NCI-H1436 treated with DMSO at 0.1 percent for 48 hours (cell line): ENCODE results near the gene CYP4F3.
"Not testable (repeated sequence)": the region's sequence is repeated elsewhere in the genome, so short reads cannot be mapped to it uniquely, and the experiment has no call there.

Source experiments
- DNase-seq: peaks from one replicate; lab custom pipeline; 2025; lab: John Stamatoyannopoulos, UW

The CYP4F3 gene

DNA sequence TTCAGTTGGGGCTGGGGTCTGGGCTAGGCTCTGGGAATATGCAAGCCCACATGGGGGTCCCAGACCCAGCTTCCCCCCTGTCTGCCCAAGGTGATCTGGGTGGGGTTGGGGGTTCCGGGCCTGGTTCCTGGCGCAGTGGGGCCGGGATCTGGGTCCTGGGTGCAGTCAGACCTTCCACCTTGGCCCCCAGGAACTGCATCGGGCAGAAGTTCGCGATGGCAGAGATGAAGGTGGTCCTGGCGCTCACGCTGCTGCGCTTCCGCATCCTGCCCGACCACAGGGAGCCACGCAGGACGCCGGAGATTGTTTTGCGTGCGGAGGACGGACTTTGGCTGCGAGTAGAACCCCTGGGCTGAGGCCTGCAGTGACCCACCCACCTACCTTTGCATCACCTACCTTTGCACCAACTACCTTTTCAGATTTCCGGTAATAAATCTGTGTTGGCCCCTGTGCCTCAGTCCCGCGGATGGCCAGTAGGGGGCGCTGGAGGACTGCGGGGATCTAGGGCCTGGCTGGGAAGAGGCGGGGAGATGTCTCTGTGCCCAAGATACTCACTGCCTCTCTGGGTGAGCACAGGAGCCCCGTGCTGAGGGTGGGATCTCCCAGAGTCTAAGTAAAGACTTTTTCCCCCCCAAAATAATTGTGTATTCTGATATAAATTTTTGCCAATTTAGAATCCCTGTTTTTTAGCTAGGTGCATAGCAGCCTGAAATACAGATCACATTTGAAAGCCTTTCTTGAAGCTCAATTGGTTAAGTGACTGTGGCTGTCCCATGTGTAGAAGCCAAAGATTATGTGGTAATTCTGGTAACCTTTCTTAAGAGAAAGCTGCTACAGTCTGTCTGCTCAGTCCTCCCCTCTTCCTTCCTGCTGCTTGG lies 11.5 kb upstream of the CYP4F3 start:
- no peak for DNase-seq

DNA sequence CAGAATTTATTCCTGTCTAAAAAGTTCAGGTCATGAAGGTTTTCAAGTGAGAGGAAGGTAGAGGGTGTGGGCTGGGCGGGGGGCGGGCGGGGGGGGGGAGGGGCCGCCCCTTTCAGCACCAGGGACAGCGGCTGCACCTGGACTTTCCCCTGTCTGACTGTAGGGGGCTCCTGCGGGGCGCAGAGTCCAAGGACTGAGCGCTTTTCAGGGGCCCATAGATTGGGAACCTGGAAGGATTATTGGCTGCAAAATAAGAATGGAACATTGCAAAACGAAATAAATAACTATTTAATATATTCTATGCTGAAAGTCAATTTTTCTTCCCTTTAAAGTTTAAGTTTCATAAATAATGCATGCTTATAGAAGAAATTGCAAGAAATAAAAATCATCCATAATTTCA lies 8.9 kb upstream of the CYP4F3 start:
- DNase-seq = no peak

DNA sequence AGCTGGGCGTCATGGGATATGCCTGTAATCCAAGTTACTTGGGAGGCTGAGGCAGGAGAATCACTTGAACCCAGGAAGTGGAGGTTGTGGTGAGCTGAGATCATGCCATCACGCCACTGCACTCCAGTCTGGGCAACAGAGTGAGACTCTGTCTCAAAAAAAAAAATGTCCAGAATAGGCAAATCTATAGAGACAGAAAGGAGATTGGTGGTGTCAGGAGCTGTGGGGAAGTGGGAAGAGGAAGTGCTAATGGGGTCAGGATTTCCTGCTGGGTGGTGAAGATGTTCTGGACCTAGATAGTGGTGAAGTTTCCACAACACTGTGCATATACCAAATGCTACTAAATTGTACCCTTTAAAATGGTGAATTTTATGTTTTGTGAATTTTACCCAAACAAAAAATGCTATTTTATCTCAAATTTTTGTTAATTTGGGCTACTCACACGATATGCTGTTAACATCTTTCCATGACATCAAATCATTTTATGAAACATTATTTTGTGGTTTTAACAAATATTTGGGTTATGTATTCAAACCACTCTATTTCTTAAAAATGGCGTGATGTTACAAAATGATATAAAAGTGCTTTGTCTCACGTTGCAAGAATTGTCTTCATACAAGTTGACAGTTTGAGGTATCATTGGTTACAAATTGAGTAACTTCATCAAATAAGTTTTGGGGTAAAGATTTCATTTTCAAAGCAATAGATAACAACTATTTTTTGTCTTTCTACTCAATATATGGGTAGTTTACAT lies 7.4 kb upstream of the CYP4F3 start:
- no peak for DNase-seq

DNA sequence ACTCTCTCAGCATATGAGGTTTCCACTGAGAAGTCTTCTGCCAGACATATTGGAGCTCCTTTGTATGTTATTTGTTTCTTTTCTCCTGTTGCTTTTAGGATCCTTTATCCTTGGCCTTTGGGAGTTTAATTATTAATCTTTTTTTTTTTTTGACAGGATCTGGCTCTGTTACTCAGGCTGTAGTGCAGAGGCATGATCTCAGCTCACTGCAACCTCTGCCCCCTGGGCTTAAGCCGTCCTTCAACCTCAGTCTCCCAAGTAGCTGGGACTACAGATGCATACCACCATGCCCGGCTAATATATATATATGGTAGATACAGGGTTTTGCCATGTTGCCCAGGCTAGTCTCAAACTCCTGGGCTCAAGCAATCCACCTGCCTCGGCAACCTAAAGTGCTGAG lies 6.6 kb upstream of the CYP4F3 start:
- DNase-seq = no peak

DNA sequence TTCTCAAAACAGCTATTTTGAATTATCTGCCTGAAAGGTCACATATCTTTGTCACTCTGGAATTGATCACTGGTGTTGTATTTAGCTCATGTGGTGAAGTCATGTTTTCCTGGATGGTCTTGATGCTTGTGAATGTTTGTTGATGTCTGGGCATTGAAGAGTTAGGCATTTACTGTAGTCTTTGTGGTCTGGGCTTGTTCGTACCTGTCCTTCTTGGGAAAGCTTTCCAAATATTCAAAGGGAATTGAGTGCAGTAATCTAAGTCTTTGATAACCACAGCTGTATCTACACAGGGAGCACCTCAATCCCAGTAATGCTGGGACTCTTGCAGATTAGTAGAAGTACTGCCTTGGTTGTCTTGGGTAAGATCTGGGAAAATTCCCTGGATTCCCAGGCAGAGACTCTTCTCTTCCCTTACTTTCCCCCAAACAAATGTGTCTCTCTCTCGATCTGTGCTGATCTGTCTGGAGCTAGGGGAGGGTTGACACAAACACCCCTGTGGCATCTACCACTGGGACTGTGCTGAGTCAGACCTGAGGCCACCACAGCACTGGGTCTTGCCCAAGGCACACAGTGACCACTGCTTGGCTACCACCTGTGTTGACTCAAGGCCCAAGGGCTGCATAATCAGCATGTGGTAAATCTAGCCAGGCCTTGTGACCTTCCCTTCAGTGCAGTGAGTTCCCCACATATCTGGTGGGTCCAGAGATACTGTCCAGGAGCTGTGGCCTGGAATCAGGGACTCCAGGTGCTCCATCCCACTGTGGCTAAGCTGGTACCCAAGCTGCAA lies 5.5 kb upstream of the CYP4F3 start:
- DNase-seq = no peak

DNA sequence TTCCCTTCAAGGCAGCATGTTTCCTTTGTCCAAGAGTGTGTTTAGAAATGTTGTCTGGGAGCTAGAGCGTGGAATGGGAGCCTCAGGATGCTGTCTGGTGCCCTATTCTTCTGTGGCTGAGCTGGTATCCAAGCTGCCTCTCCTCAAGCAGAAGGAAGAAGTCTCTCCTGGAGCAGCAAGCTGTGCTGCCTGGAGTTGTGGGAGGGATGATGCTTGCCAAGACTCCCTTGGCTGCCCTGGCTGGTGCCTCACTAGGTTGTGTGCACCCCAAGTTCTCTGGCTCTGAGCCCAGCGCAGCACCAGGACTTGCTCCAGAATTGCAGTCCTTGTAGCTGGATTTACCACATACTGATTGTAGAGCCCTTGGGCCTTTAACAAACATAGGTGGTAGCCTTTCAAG lies 4.7 kb upstream of the CYP4F3 start:
- no peak for DNase-seq

DNA sequence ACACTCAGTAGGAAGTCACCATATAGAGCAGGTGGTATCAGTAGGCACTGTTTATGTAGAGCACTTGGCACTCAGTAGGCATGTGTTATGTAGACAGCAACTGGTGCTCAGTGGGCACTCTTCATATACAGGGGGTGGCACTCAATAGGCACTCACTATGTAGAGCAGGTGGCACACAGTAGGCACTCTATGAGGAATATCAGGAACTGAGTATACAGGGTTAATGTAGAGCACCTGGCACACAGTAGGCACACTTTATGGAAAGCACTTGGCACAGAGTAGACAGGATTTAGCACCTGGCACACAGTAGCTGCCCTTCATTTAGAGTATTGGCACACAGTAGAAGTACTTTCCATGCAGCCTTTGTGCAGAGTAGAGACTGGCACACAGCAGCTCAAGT lies 1.1 kb upstream of the CYP4F3 start:
- no peak for DNase-seq

DNA sequence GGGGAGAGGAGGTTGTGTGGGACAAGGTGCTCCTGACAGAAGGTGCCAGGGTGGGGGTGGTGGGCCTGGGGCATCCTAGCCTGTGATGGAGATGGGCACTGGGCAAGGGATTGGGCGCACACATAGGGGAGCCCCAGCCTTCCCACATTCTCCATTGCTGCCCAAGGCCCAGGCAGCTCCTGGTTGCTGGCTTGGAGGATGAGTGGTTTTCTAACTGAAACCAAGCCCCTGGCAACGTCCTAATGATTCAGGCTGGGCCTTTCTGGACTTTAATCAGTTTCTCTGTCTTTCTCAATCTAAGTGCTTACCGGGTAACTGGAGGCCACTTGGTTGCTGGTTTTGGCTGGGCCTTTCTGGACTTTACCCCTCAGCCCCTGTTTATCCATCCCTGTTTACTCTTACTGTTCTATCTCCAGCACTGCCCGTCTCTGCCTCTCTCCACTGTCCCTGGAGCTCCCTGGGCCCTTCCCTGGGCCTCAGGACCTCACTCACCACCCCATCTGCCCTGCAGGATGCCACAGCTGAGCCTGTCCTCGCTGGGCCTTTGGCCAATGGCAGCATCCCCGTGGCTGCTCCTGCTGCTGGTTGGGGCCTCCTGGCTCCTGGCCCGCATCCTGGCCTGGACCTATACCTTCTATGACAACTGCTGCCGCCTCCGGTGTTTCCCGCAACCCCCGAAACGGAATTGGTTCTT lies 354 bp downstream of the CYP4F3 start:
- DNase-seq = no peak

DNA sequence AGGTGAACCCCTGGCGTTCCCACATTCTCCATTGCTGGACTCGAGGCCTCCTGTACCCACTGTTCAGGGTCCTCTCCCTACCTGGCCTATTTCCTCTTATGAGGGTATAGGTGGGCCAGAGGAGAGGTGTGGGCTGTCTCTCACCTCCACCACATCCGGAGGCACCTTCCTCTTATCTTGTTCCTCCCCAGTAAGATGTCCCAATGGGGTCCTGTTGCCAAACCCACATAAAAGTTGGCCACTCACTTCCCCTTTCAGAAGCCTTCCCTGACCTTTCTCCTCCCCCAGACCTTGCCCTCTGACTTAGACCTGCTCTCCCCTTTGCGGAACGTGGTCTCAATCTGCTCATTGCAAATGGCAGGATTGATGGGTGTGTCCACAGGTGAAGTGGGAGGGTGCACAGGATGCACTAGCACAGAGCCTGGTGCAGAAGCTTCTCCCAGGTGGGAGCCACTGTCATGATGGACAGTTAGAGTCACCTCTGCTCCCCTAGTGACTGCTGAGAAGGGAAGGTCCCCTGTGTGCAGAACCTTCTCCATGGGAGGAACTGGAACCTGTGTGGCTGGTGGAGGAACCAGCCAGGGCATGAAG lies 1.3 kb downstream of the CYP4F3 start:
- DNase-seq = no peak

DNA sequence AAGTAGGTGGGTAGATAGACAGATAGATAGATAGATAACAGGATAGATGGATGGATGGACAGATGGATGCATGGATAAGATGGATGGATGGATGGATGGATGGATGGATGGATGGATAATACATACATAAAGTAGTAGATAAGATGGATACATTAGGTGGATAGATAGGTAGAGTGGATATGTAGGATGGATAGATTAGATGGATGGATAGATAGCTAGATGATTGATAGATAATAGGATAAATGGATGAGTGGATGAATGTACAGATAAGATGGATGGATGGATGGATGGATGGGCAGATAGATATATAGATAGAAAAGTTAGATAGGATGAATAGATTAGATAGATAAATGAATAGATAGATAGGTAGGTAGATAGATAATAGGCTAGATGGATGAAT lies 2.1 kb downstream of the CYP4F3 start:
- DNase-seq = no peak

DNA sequence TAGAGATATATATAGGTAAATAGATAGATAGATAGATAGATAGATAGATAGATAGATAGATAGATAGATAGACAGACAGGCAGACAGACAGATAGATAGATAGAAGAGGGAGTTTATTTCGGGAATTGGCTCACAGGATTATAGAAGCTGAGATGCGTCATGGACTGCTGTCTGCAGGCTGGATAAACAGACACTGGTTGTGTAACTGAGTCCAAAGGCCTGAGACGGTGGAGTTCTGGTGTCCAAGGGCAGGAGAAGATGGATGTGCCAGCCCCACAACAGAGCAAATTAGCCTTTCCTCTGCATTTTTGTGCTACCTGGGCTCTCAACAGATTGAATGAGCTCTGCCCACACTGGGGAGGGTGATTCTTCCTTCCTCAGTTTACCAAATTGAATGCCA lies 2.7 kb downstream of the CYP4F3 start:
- DNase-seq = no peak

DNA sequence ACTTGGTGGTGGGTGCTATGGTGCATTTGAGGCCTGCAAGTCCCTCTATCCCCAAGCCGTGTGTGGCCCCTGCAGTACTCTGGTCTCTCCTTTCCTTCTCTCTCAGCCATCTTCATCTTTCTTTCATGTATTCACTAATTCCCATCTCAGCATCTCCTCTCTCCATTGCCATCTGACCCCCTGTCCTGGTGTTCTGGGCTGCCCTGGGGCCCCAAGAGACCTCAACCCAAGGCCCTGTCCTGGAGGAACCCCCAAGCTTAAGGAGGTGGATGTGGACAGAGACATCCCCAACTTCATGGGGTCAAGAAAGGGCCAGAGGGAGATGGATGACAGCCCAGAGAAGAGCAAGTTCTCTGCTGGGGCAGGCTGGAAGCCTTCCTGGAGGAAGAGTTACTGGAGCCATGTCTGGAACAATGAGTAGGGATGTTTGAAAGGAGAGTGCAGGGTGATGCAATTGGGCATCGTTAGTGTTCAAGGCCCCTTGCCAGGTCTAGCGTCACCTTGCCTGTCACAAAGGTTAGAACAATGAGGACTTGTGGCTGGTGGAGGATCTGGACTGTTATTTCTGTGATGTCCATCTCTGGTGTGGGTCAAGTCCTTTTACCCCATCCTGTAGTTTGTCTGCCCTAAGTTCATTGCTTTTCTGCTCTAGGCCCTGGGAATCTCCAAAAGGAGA lies 3.5 kb downstream of the CYP4F3 start:
- DNase-seq = no peak

DNA sequence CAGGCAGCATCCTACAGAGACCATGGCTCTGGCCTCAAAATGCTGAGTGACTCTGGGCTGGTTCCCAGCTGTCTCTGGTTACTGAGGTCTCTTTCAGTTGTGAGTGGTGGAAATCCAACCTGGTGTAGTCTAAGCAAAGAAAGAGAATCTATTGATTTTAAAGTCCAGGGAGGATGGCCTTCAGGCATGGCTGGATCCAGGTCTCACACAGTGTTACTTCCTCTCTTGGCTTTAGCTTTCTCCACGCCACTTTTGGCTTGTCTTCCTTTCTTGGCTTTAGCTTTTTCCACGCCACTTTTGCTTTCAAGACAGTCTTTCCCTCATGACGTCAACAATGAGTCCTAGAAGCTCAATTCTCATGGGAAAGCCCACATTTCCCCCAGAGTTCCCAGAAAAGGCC lies 4.1 kb downstream of the CYP4F3 start:
- no peak for DNase-seq

DNA sequence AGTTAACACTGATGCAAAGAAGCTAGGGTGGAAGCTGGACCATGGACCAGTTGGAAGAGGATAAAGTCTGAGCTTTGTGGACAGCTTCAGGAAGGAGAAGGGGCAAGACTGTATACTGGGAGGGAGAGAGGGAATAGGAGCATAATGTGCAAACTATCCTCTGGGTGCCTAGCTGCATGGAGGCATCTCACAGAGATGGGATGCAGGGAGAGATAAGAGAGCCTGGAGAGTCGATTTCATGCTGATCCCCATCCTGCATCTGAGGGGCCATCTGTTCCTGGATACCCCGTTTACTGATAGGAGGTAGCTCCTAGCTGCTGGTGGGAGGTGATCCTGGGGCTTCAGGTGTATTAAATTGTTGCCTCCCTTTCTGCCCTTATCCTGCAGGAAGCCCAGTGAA lies 8.8 kb downstream of the CYP4F3 start:
- no peak for DNase-seq

DNA sequence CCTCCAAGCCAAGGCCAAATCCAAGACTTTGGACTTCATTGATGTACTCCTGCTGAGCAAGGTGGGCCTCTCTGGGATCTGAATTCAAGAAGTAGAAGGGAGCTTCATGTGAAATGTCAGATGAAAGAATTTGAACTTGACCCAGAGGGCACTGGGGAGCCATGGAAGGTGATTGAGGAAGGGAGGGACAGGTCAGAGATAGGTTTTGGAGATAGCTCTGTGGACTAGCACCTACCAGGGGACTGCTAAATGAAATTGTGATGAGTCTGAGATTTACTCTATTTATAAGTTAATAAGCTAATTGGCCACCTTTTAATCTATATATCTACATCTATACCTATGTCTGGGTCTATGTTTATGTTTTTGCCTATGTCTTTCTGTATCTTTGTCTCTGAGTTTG lies 9.4 kb downstream of the CYP4F3 start:
- DNase-seq = not testable (repeated sequence)

DNA sequence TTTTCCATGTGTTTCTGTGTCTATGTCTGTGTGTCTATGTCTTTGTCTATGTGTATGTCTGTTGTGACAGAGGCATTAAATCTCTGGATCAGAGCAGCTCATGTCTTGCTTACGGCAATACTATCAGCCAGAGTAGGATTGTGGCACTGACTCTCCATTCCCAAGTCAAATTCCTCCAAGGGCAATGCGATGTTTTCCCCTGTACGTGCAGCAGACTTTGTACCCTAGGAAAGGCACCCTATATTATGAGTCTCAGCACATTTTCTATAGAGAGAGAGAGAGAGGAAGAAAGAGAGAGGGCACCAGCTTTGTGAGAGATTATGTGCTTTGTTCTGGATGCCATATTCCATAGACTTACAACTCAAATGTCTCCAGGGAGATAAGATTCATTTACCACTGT lies 11.1 kb downstream of the CYP4F3 start:
- no peak for DNase-seq

DNA sequence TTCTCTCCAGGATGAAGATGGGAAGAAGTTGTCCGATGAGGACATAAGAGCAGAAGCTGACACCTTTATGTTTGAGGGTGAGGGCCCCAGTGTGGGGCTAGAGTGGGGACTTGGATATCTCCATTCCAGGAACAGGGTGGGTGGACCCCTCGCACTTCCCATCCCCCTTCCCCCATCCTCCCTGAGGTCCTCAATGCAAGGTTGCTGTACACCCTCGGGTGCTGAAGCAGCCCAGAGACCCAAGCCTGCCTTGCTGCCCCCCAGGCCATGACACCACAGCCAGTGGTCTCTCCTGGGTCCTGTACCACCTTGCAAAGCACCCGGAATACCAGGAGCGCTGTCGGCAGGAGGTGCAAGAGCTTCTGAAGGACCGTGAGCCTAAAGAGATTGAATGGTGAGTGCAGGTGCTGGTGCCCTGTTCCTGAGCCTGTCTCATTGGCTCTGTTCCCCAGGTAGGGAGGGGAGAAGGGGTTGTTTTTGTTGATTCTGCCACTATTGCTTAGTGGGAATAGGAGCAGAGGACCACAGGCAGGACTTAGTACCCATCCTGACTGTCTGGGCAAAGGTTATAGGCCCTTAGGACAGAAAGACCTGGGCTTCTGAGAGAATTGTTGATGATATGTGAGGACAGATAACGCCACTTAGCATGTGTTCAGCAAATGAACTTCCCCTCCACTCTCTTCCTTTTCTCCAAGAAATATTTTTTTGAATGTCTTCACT lies 12.0 kb downstream of the CYP4F3 start:
- DNase-seq = no peak

DNA sequence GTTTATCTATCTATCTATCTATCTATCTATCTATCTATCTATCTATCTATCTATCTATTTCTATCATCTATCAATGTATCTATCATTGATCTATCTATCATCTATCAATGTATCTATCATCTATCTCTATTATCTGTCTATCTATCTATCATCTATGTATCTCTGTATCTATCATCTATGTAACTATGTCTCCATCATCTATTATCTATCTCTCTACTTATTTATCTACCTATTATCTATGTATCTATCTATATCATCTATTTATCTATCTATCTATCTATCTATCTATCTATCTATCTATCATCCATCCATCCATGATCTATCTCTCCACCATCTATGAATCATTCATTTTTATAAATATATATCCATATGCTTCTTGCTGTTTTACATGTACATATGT lies 15.8 kb downstream of the CYP4F3 start:
- no peak for DNase-seq

DNA sequence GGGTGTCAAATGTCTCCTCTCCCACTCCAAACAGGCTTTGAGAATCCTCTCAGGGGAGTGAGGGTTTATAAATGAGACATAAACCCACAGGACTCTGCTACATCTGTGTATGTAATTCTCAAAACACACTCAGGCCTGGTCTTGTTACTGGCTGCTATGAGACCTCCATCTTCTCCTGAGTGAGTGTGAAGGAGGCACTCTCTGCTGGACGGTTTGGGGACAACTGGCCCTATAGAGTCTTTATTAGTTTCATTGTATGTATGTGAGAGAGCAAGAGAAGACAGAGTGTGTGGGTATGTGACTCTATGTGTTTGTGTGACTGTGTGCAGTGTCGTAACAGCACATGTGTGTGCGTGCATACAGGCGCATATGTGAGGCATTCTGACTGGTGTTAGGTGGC lies 22.6 kb downstream of the CYP4F3 start:
- no peak for DNase-seq

DNA sequence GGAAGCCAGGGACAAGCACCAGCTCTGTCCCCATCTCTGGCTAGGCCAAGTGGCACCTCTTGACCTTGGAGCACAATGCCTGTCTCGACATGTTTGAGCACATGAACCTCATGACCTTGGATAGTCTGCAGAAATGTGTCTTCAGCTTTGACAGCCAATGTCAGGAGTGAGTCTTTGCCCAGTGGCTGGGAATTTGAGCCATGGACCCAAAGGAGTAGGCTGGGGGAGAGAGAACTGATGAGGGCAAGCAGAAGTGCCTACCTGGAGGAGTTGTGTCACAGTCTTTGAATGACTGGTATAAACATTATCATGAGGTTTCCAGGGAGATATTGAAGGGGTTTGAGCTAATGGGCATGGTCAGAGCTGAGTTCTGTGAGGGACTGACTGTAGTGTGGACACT lies 25.5 kb downstream of the CYP4F3 start:
- no peak for DNase-seq

DNA sequence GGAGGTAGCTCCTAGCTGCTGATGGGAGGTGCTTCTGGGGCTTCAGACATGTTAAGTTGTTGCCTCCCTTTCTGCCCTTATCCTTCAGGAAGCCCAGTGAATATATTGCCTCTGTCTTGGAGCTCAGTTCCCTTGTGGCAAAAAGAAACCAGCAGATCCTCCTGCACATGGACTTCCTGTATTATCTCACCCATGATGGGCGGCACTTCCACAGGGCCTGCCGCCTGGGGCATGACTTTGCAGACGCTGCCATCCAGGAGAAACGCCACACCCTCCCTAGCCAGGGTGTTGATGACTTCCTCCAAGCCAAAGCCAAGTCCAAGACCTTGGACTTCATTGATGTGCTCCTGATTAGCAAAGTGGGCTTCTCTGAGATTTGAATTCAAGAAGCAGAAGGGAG lies 26.2 kb downstream of the CYP4F3 start:
- DNase-seq = no peak
